Caki2 (cell line): ENCODE measurements around the gene IL1RAPL1. TPM values are rescaled to one million over a fixed set of nuclear protein-coding genes. Genes with fewer than 3 reads are reported as not detected.
"Not testable (repeated sequence)": the region's sequence is repeated elsewhere in the genome, so short reads cannot be mapped to it uniquely, and the experiment has no call there.

Experiments used
- DNase-seq: peaks from one replicate; pipeline ENCODE4 v3.0.0-alpha.2; 2015; ENCODE audit warnings: low read depth
- in situ Hi-C: cut with HindIII; loops from 2 replicates; pipeline ENCODE4 v1.10.0; 2016; ENCODE audit warnings: low sequenced_read_pairs, low pct_unique_long_range_greater_than_20kb, mixed read lengths
- total RNA-seq: library from RNA; depleted of rRNA; stranded (reverse); fragments of >200 nt; shearing (Covaris generic); gene quantifications from 2 replicates; pipeline ENCODE4 v1.2.3, GENCODE V29; 2014; ENCODE audit warnings: low replicate concordance

Gene IL1RAPL1
- total RNA-seq, 1 experiment from 2014 or later: 0.17 TPM

DNA sequence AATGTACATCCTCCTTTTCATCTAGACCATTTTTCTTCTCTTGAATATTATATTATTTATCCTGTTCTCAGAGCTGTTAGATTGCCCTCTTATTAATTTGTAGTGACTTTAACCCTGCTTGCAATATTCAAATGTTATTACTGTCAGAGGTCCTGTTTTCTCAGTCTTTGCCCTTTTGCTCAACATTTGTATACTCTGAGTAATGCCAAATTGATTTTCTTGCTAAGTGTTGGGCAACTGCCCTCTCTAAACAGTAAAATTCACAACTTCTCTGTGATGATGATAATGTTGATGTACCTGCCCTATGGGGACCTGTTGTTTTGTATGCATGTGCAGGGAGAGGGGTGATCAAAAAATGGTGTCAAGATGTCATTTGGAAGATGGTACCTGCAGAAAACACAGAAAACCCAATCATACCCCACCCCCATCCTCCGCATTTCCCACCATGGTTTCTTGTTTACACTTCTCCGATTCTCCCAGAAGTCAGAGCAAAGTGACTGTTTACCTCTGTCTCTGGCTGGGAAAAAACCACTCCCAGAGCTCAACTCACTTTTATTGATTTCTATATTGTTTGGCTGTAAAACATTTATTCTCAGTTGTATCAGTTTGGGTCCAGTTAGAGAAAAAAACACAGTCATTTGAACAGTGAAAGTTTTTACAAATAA is 694.0 kb downstream of the IL1RAPL1 start:
- in situ Hi-C loops: no loop called here
- no peak for DNase-seq

DNA sequence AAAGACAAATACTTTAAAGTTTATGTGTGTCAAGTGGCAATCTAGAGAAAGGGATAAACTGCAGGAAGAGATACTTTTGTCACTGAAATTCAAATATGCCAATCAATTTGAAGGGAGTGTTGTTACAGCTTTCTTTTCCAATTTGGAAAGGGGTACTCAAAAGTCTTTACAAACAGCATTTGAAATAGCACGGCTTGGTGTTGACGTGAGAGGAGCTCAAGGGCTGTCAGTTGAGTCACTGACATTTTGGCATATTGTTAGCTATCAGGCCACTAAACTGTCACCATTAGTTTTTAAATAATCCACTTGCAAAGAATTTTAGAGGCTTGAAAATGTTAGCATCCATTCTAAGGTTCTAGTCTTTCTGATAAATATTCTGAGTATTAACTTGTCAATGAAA is 698.4 kb downstream of the IL1RAPL1 start:
- DNase-seq: no peak

DNA sequence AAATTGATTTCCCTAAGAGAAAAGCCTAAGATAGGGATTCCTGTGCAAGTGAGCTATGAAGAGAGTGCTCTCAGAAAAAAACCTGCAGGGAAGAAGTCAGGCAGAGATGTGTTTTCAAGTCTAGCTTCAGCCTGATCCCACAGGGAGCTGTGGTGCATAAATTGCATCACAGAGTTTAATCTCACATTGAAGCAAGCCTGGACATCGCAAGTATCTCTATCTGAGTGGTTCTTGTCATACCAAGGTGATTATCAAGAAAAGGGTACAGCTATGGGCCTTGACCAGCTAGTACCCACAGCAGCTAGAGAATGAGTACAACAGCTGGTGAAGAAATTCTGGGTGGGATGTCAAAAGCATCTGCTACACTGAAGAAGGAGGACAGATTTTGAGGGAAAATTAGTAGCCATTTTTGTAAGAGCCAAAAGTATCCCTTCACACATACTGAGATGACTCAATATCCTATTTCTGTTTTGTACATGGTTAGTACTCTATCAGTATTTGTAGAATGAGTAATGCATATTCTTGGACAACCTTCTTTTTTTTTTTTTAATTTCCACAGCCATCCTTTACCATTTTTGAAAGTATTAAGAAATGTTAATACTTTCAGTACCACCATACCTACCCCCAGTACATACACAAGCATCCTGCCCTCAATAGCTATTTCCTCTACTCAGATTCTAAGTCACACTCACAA is 708.9 kb downstream of the IL1RAPL1 start:
- DNase-seq: no peak

More for the DNA sequence above, 698.4 kb downstream of the IL1RAPL1 start:
- in situ Hi-C loops: no loop called here

DNA sequence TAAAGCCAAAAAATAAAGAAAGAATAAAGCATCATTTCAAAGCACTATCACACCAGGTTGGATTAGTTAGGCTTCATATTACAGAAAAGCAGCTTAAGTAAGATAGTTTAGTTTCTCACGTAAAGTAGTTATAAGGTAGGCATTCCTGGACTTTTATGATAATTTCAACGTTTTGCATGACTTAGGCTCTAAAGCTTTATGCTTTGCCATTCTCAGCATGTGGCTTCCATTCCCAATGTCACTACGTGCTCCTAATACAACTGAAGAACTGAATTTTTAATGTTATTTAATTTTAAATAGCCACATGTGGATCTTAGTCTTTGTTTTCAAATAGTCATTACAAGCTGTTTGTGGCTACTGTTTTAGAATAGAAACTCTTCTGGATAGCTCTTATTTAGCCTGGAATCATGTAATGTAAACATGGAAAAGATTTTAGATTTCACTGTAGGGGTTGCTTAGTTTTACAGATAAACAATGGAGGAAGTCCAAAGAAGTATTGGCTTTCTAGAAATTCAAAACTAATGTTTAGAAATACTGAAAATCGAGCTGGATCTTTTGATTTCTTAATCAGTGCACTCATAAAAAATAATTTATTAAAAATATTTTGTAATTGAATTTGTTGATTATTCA is 710.0 kb downstream of the IL1RAPL1 start:
- no peak for DNase-seq
- in situ Hi-C loops: no loop called here

More for the DNA sequence above, 708.9 kb downstream of the IL1RAPL1 start:
- in situ Hi-C loops: no loop called here

DNA sequence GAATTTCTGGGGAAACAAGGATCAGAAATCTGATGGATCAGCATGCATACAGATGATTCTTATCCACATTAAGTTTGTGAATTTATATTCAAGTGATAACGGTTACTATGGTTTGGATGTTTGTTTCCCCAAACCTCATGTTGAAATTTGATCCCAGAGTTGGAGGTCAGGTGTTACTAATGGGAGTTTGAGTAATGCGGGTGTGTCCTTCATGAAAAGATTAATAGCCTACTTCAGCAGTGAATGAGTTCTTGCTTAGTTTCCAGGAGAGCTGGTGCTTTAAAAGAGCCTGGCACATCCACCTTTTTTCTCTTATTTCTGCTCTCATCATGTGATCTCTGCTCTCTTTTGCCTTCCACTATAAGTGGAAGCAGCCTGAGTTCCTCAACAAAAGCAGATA is 712.4 kb downstream of the IL1RAPL1 start:
- in situ Hi-C loops: no loop called here
- DNase-seq: peak; percentile 39

DNA sequence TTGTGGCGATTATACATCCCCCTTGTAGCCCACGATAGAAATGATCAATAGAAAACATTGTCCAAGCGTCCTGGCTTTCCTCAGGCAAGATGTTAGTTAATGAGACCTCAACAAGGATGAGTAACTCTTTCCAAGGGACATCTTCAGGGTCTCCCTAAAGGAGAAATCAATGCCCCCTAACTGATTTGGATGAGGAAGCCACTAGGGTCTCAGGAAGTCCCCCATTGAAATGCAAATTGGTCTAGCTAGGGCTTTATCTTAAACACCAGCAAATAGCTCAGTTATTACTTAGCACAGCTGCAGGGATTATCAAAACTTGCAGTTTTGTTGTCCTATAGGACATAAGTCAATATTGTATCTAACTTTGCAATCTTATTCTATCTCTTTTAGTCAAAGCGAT is 721.5 kb downstream of the IL1RAPL1 start:
- in situ Hi-C loops: no loop called here
- no peak for DNase-seq

DNA sequence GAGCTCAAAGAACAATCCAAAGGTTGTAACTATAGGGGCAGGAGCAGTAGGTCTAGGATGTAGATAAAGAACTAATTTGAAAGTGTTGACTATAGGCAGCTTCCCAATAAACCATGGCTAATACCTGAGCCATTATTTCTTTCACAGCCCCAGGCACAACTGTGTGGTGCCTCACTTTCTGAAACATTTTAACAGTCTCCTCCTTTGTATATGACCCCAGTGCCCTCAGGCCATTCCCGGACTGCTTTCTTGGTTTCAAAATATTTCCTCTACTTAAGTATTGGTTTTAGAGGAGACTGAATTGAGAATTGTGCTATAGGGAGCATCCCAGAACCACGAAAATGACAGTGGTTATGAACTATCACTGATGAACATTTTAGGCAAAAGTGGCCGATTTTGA is 728.7 kb downstream of the IL1RAPL1 start:
- DNase-seq: no peak
- in situ Hi-C loops: no loop called here

DNA sequence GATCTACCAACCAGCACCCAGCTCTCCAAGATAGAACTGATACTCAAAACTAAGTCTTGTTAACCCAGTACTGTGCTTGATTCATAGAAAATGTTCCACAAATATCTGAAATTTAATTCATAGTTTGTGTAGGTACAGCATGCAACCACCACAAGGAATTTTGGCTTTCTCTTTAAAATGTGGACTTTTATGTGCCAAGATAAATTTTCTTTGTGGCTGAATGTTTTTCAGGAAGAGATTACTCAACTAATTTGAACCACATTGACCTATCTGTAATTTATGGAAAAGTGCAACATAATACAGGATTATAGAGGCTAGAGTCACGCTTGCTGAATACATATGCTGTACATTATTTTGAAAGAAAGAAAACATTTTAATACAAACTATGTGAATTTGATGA is 730.8 kb downstream of the IL1RAPL1 start:
- in situ Hi-C loops: no loop called here
- DNase-seq: no peak

DNA sequence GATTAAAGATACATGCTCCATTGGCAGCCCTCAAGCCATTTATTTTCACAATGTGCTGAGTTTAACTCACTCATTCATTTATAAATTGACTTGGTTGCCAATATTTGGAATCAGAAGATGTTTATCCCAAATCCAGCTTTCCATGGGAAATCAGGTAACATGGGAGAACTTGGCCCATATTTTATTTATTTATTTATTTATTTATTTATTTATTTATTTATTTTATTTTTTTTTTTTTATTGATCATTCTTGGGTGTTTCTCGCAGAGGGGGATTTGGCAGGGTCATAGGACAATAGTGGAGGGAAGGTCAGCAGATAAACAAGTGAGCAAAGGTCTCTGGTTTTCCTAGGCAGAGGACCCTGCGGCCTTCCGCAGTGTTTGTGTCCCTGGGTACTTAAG is 745.2 kb downstream of the IL1RAPL1 start:
- DNase-seq, in situ Hi-C loops: not testable (repeated sequence)

DNA sequence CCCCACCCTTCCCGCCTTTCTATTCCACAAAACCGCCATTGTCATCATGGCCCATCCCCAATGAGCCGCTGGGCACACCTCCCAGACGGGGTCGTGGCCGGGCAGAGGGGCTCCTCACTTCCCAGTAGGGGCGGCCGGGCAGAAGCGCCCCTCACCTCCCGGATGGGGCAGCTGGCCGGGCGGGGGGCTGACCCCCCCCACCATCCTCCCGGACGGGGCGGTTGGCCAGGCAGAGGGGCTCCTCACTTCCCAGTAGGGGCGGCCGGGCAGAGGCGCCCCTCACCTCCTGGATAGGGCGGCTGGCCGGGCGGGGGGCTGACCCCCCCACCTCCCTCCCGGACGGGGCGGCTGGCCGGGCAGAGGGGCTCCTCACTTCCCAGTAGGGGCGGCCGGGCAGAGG is 745.8 kb downstream of the IL1RAPL1 start:
- DNase-seq, in situ Hi-C loops: not testable (repeated sequence)

DNA sequence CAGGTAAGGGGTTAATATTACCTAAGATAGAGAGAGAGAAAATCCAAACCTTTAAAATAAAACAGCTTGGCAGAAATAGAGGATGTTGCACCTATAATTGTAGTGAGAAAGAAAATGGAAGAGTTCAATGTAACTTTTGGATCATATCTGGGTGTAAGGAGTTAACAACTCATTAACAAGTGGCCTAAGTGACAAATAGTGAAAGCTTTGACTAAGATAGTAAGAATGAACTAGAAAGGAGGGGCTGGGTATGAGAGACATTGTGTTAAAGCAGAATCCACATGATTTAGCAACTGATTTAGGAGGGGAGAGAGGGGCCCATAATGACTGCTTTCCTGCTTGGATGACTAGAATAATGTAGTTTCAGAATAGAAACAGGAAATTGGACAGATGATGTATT is 761.0 kb downstream of the IL1RAPL1 start:
- in situ Hi-C loops: no loop called here
- no peak for DNase-seq

DNA sequence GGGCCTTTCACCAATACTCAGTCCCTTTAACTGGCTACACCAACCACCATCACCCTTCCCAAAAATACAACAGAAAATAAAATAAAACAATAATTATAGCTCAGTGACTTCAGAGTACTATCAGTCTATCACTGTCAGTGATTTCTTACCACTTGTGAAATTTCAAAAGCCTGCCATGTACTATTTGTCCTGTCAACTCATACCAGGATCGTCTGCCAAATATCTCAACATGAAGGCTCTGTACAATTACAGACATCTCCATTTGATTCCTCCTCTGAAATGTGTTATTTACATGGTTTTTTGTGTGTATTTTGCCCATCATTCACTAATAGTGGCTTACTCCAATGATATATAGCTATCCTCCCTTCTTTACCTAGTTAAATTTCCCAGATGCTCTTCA is 772.0 kb downstream of the IL1RAPL1 start:
- in situ Hi-C loops: no loop called here
- DNase-seq: no peak

DNA sequence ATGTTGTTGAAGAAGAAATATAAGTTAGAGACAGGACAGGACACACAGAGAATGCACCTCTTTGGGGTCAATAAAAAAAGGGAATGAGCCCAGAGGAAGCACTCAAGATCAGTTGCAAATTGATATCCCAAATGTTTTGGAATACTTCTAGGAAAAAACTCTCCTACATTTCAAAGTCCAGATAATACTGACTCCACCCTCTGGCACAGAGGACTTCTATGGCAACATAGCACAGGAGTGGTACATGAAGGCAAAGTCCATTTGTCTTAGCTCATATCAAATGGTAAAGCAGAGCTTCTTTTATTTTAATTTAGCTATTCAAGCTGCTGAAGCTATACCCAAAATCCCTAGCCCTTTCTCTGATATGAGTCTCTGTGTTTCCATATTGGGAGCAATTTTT is 787.5 kb downstream of the IL1RAPL1 start:
- DNase-seq: not testable (repeated sequence)

DNA sequence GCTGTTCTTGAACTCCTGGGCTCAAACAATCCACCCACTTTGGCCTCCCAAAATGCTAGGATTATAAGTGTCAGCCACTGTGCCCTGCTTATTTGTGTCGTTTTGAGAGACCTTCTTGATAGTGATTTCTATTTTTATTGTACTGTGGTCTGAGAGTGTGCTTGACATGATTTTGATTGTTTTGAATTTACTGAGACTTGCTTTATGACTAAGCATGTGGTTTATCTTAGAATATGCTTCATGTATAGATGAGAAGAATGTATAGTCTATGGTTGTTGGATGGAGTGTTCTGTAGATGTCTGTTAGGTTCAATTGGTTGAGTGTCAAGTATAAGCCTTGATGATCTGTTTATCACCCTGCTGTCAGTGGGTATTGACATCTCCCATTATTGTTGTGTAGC is 789.3 kb downstream of the IL1RAPL1 start:
- no peak for DNase-seq
- in situ Hi-C loops: no loop called here

More for the DNA sequence above, 787.5 kb downstream of the IL1RAPL1 start:
- in situ Hi-C loops: not testable (repeated sequence)

DNA sequence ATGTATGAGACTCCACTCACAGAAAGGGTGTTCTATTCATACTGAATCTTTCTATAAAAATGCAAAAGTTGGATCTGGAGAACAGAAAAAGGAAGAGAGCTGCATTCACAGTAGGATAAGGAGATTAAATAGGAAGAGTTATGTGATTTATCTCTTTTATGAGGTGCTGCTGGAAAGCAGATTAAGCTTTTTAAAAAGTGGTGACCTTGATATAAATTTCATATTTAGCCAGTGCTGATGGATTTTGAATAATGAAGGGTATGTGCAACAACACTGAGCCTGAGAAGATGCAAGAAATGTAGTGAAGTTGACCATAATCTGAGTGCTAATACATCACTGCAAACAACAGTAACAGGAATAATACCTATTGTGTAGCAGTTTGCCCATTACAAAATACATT is 795.6 kb downstream of the IL1RAPL1 start:
- in situ Hi-C loops: no loop called here
- no peak for DNase-seq

DNA sequence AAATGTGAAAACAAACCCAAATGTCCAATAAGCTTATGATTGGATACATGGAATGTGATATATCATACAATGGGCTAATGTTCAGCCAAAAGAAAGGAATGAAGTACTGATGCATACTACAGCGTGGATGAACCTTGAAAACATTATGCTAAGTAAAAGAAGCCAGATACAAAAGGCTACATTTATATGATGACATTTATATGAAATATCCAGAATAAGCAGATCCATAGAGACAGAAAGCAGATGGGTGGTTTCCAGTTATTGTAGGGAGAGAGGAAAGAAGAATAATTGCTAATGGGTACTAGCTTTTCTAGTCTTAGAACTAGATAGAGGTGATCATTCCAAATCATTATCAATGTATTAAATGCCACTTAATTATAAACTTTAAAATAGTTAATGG is 801.3 kb downstream of the IL1RAPL1 start:
- in situ Hi-C loops: no loop called here
- DNase-seq: no peak

DNA sequence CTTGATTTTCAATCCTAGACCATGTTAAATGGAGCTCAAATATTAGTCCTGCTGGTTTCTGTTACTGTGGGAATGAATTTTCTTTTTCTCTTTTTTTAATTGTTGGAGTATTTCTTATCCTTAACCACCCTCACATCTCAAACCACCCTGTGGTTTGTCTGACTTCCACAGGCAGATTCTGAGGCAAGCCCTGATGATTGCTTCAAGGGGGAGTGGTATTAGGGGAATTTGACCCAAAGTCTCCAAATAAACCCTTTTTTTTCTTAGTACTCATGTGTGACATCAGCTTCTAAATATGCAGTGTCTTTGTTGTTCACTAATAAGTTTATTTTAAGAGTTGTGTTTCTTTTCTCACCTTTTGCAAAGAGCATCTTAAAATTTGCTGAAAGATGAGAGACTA is 810.3 kb downstream of the IL1RAPL1 start:
- no peak for DNase-seq
- in situ Hi-C loops: no loop called here

DNA sequence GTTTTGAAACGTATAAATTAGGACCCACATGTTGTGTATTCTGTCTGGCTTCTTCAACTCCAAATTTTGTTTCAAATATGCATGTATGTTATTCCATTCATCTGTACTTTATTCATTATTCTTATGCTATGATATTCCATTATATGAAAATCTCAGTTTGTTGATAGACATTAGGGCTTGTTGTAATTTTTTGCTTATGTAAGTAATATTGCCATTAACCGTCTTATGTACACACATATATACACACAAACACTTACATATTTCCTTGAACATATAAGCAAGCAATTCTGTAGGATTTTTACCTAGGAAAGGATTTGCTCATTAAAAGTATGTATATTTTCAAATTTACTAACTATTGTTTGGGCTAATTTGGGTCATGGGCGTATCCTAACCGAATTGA is 820.1 kb downstream of the IL1RAPL1 start:
- in situ Hi-C loops: no loop called here
- no peak for DNase-seq

DNA sequence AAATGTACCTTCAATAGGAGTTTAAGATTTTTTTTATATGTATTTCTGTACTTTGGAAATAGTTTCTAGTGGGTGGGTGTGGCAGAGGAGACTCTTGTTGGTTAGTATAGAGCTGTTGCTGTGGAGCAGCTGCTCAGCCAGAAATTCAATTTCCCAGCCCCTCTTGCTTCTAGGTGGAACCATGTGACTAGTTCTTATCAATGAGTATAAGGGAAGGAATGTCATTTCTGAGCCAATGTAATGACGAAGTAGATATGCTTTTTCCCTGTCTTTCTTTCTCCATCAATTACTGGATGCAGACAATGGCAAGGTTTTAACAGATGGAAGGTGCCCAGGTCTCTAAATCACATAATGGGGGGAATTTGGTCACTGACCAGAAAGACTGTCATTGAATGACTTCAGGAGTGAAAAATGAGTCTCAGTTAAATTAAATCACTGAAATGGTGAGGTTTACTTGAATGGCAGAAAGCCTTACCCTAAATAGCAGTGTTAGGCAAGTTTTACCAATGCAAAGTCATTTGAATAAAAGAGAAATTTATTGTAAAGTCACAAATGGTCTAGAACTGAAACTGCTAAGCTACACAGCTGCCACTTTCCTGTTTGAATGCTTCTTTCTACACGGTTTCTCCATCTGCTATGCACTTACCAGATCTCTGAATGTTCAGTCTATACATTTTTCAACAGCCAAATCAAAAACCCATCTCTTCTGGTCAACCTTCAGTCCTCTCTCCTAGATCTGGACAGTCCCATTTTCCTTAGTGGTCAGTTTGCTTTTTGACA is 832.7 kb downstream of the IL1RAPL1 start:
- peak; percentile 6 for DNase-seq
- in situ Hi-C loops: no loop called here
